Fibroblast of lung (primary cell): ENCODE results near the gene CIPC. TPM values are rescaled to one million over a fixed set of nuclear protein-coding genes. Genes with fewer than 3 reads are reported as not detected.

Source experiments
- DNase-seq, 2 donors: peaks; one replicate each; pipeline versions ENCODE4 v3.0.0 to v3.0.0-alpha.2; 2010; ENCODE audit warnings: low read depth in 2 of 2
- H2AFZ ChIP-seq: 2 replicates; pipeline ENCODE4 v1.5.1; 2012; ENCODE audit warnings: low read length, control low read depth, inconsistent platforms
- H3K27ac ChIP-seq: 2 replicates; pipeline ENCODE4 v1.5.1; 2011; ENCODE audit warnings: low read length, control low read depth; ENCODE audit not compliant: insufficient read depth
- H3K27me3 ChIP-seq: 2 replicates; pipeline ENCODE4 v1.5.1; 2011; ENCODE audit warnings: mild to moderate bottlenecking, low read length; ENCODE audit not compliant: control insufficient read depth, insufficient read depth
- H3K36me3 ChIP-seq: 2 replicates; pipeline ENCODE4 v1.5.1; 2011; ENCODE audit warnings: low read length; ENCODE audit not compliant: control insufficient read depth, insufficient read depth
- H3K4me1 ChIP-seq: 2 replicates; pipeline ENCODE4 v1.5.1; 2011; ENCODE audit warnings: low read length; ENCODE audit not compliant: control insufficient read depth, insufficient read depth; ENCODE audit errors: extremely low read depth
- H3K4me2 ChIP-seq: 2 replicates; pipeline ENCODE4 v1.5.1; 2011; ENCODE audit warnings: low read length, control low read depth; ENCODE audit not compliant: insufficient read depth; ENCODE audit errors: extremely low read depth
- H3K4me3 ChIP-seq, 4 experiments: fragments of 200-600 bp in 1 of 4; sonication (generic) in 1 of 4; replicated peaks in 1 of 4; 2 replicates each; pipeline ENCODE4 v1.5.1; 2011 to 2016; ENCODE audit warnings: low read length in 4 of 4, low read depth in 3 of 4, mild to moderate bottlenecking in 3 of 4, control low read depth in 2 of 4, inconsistent platforms in 1 of 4, mixed read lengths in 1 of 4; ENCODE audit not compliant: insufficient read depth in 1 of 4; ENCODE audit errors: control extremely low read depth in 1 of 4
- H3K79me2 ChIP-seq: 2 replicates; pipeline ENCODE4 v1.5.1; 2012; ENCODE audit warnings: mild to moderate bottlenecking, low read length, inconsistent platforms; ENCODE audit not compliant: control insufficient read depth, insufficient read depth
- H3K9ac ChIP-seq: 2 replicates; pipeline ENCODE4 v1.5.1; 2011; ENCODE audit warnings: mild to moderate bottlenecking, low read length, control low read depth; ENCODE audit not compliant: insufficient read depth
- H3K9me3 ChIP-seq: 2 replicates; pipeline ENCODE4 v1.5.1; 2012; ENCODE audit warnings: low read depth, low read length; ENCODE audit not compliant: control insufficient read depth, insufficient read depth
- H4K20me1 ChIP-seq: 2 replicates; pipeline ENCODE4 v1.5.1; 2011; ENCODE audit warnings: low read length; ENCODE audit not compliant: control insufficient read depth, insufficient read depth; ENCODE audit errors: extremely low read depth
- CTCF ChIP-seq, 2 donors: IDR thresholded peaks in 1 of 2; conservative IDR thresholded peaks in 1 of 2; 1 replicate in 1 of 2; 2 replicates in 1 of 2; pipeline ENCODE4 v1.5.1; 2011 to 2012; ENCODE audit warnings: low read length in 2 of 2, control low read depth in 1 of 2, inconsistent platforms in 1 of 2, low read depth in 1 of 2, mild to moderate bottlenecking in 1 of 2
- EZH2 ChIP-seq: IDR thresholded peaks from 2 replicates; pipeline ENCODE4 v1.5.1; 2012; ENCODE audit warnings: low read length, control low read depth, mild to moderate bottlenecking; ENCODE audit errors: missing control alignments
- polyA plus RNA-seq, 2 donors: library from polyadenylated mRNA; depleted of rRNA in 1 of 2; stranded (reverse) in 1 of 2; unstranded in 1 of 2; fragments of >200 nt; gene quantifications; 2 replicates each; pipeline ENCODE4 v1.2.1, GENCODE V29; 2011 to 2012; ENCODE audit warnings: missing spikeins in 1 of 2
- total RNA-seq: library from RNA; depleted of rRNA; stranded (reverse); fragments of >200 nt; gene quantifications from 2 replicates; pipeline ENCODE4 v1.2.1, GENCODE V29; 2014

CIPC gene
- total and polyA plus RNA-seq, 2 donors (not counting 1 experiment from before 2014, with no cell fraction given): 12.1 to 12.8 TPM

- no peak for TF ChIP-seq CTCF (conservative IDR thresholded peaks at IDR 0.05 in 1 of 2, IDR thresholded peaks at IDR 0.05 in 1 of 2; ENCODE audit: low read depth in 1 of 2, low read length in 2 of 2)
- DNase-seq: no peak
- Histone ChIP-seq H3K79me2 (no peaks in the 10 kb centered on the region), H4K20me1 (no peaks in the 10 kb centered on the region), H3K36me3 (no peaks in the 10 kb centered on the region), H3K4me3 (no peak overlapping the region), H3K4me1 (peaks cover 4% of the 10 kb centered on the region), H3K9me3 (no peaks in the 10 kb centered on the region), H2AFZ (no peak overlapping the region), H3K4me2 (no peak overlapping the region), H3K27me3 (no peaks in the 10 kb centered on the region), H3K9ac (no peak overlapping the region), H3K27ac (no peak overlapping the region)
Observed at GRCh38 chr14:77052281-77053044, 45.6 kb upstream of the CIPC start.

DNA sequence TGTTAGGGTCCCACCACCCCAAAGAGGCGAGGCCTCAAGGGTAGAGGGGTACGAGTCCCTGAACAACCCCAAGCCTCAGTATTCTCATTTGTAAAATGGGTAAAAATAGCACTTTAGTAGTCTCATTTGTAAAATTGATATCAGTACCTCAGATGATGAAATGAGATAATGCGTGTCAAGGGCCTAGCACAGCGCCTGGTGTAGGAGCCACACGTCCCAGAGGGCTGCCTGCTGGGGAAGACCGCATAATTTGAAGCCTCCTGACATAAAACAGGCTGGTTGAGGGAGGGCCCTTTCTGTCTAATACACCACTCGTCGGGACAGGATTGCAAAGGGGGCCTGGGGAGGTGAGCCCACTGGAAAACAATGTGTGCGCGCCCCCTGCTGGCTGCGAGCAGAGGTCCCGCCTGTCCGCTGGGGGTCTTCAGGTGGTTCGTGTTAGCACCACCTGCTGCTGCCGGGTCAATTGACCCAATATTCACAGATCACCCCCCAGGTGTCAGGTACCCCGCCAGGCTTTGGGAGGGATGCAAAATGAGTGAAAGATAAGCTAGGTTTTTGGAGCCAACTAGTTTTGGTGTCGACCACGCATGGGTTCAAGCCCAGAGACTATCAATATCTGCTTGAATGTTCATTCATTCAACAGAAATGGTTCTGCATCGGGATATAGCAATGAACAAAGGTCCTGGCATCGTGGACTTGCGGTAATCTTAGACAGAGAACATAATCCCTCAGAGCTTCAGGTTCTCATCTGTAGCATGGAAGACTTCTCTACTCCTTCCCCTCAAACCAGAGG is 44.8 kb upstream of the CIPC start:
- Histone ChIP-seq H3K9ac (no peak overlapping the region), H3K9me3 (no peaks in the 10 kb centered on the region), H3K79me2 (no peaks in the 10 kb centered on the region), H3K4me2 (no peak overlapping the region), H3K36me3 (no peaks in the 10 kb centered on the region), H3K4me1 (peaks cover 4% of the 10 kb centered on the region), H3K27ac (no peak overlapping the region), H3K27me3 (no peaks in the 10 kb centered on the region), H3K4me3 (no peak overlapping the region), H4K20me1 (no peaks in the 10 kb centered on the region), H2AFZ (no peak overlapping the region)
- peak; percentile 74 to 79 for DNase-seq
- no peak for TF ChIP-seq EZH2
- TF ChIP-seq CTCF (conservative IDR thresholded peaks at IDR 0.05 in 1 of 2, IDR thresholded peaks at IDR 0.05 in 1 of 2; ENCODE audit: low read depth in 1 of 2, low read length in 2 of 2): peak; percentile 64 to 83

GRCh38 chr14:77055306-77055705 is 42.8 kb upstream of the CIPC start:
- H2AFZ ChIP-seq: no peak overlapping the region
- DNase-seq: no peak
- no peak for TF ChIP-seq EZH2
- no peak for TF ChIP-seq CTCF (conservative IDR thresholded peaks at IDR 0.05 in 1 of 2, IDR thresholded peaks at IDR 0.05 in 1 of 2; ENCODE audit: low read depth in 1 of 2, low read length in 2 of 2)
- no peak overlapping the region for H3K9ac ChIP-seq
- no peaks in the 10 kb centered on the region for H3K9me3 ChIP-seq
- no peaks in the 10 kb centered on the region for H3K79me2 ChIP-seq
- H3K4me1 ChIP-seq: peaks cover 10% of the 10 kb centered on the region
- H3K4me3 ChIP-seq: no peak overlapping the region
- no peak overlapping the region for H3K4me2 ChIP-seq
- H3K27ac ChIP-seq: no peak overlapping the region
- no peaks in the 10 kb centered on the region for H4K20me1 ChIP-seq
- H3K27me3 ChIP-seq: no peaks in the 10 kb centered on the region
- no peaks in the 10 kb centered on the region for H3K36me3 ChIP-seq
